CD4-positive, alpha-beta T cell treated with Interleukin-2 at 100 ng/mL for 4 hours (primary cell): ENCODE results near the gene IFI35.
"Not testable (repeated sequence)": the region's sequence is repeated elsewhere in the genome, so short reads cannot be mapped to it uniquely, and the experiment has no call there.

ENCODE experiments used
- DNase-seq: peaks from one replicate; pipeline ENCODE4 v3.0.0-alpha.2; 2020; ENCODE audit warnings: low spot score

The IFI35 gene

DNA sequence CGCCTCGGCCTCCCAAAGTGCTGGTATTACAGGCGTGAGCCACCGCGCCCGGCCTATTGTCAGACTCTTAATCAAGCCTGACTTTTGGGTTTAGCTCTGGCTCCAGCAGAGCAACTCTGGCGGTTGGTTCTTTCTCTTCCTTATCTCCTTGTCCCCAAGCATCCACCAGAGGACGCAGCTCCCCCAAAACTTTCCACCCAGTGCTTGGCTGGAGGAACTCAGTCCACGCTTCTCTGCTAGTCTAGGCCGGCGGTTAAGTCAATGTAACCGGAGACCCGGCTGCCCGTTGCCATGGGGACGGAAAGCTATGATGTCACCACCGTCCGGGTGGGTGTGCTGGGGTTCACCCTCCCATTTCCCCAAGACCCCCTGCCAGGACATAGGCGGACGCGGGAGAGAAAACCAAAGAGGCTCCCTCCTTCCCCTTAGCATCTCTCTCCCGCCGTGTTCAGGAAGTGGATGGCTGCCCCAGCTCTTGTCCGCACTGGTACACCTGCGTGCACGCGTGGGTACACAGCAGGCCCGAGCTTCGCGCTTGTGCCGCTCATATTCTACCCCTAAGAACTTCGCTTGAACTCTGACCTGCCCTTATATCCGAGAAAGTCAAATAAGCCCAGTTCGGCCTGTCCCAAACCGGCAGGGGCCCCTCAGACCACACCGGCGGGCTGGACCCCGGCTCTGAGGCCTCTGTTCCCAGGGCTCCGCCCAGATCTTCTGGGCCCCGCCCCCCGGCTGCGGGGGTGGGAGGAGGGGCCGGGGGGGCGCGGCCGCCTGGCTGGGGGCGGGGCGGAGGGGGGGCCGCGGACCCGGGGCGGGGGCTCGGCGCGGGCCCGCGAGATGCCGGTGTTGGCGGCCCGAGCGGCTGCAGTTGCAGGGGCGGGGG lies 18.1 kb downstream of the IFI35 start, which contains the start of gene RND2:
Gene RND2, plus strand, starts transcription at position 825 of the 883 bp plus-strand sequence. CDS start 117 bp downstream, outside the sequence.
- DNase-seq: peak; percentile 86

GRCh38 chr17:43025290-43025657 lies 18.7 kb downstream of the IFI35 start:
- no peak for DNase-seq

DNA sequence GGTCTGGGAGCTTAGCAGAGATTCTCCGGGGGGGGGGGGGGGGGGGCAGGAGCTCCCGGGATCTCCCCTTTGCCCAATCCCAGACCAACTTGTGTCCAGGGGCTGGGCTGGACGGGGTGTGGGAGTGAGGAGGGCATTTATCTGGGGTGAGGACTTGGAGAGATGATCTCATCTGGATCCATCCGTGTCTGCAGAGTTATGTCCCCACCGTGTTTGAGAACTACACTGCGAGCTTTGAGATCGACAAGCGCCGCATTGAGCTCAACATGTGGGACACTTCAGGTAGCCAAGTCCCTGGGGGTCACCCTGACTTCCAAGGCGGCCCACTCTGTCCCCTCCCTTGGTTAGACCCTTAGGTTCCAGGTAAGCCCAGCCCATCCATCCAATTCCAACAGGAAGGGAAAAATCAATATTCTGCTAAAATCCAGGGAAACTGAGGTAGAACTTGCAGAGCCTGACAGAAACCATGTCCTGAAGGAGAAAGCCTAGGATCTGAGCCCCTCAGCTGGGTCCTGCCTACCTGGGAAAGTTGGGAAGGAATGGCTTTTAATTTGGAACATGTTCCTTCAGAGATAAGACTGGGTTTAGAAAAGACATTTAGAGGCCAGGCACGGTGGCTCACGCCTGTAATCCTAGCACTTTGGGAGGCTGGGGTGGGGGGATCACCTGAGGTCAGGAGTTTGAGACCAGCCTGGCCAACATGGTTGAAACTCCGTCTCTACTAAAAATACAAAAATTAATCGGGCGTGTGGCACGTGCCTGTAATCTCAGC lies 19.4 kb downstream of the IFI35 start:
- no peak for DNase-seq

DNA sequence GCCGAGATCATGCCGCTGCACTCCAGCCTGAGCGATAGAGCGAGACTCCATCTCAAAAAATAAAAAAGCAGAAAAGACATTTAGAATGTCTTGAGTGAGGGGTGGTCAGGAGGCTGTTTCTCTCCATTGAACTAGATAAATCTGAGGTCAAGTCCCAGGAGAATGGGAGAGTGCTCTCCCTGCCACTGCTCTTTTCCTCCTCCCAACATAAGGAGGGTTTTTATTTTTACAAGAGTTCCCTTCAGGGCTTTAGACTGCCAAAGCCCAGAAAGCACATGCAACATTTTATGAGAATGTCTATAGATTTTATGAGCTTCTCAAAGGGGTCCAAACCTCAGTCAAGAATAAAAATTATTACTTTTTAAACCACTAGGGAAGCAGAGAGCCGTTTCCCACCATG lies 20.0 kb downstream of the IFI35 start:
- DNase-seq: no peak

DNA sequence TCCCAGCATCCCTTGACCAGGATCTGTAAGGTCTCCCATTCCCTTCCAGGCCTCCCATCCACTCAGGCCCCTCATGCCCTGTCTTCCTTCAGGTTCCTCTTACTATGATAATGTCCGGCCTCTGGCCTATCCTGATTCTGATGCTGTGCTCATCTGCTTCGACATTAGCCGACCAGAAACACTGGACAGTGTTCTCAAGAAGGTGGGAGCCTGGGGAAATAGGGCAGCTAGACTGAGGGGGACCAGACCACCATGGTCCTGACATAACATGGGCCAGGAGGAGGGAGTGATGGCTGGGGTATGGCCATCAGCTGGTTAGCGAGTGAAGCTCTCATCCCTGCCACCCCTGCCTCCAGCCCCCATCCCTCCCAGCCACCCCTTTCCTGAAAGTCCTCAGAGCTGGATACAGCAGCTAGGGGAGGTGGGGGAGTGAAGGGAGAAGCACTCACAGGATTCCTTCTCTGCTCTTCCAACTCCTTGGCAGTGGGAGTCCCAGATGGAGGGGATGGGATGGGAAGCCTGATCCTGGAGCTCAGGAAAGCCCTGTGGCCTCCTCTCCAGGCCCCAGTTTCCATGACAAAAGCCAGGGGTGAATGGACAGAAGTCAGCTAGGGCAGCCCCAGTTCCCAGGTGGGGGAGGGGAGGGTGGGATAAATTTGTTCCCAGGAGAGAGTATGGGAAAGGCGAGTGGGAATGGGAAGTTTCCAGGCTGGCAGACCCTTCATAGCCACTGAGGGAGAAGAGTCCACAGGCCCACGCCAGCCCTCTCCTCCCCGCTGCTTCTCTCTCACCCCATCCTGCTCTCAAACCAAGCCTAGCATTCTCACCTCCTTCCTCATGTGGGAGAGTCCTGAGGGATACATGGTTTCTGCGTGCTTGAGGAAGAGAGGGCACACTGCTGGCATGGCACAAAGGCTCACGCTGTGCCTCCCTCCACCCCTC lies 20.8 kb downstream of the IFI35 start:
- no peak for DNase-seq

GRCh38 chr17:43028221-43028861 lies 21.8 kb downstream of the IFI35 start:
- DNase-seq: no peak

- no peak for DNase-seq
These were observed 23.7 kb downstream of the IFI35 start for GRCh38 chr17:43030137-43030767.

DNA sequence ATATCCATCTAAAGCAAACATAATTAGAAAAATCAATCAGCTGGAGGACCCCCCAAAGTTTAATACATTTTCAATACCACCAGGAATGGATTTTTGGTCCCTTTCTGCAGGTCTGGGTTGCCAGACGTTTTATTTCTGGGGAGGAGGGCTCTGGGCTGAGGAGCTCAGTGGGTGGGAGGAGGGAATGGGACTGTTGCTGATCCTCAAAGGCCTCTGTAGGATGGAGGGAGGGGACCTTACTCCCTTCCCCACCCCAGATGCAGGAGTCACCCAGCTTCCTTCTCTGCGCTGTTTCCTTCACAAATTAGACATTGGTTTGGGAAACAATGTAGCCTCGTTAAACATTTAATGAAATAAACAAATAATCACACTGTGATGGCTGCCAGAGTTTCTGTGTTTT lies 25.1 kb downstream of the IFI35 start:
- DNase-seq: no peak

GRCh38 chr17:43033948-43034881 lies 27.6 kb downstream of the IFI35 start:
- no peak for DNase-seq

GRCh38 chr17:43034894-43035293 lies 28.3 kb downstream of the IFI35 start:
- DNase-seq: no peak

- DNase-seq: no peak
These were observed 33.1 kb downstream of the IFI35 start for GRCh38 chr17:43039646-43040045.

- DNase-seq: no peak
These were observed 34.1 kb downstream of the IFI35 start for GRCh38 chr17:43040655-43041054.

DNA sequence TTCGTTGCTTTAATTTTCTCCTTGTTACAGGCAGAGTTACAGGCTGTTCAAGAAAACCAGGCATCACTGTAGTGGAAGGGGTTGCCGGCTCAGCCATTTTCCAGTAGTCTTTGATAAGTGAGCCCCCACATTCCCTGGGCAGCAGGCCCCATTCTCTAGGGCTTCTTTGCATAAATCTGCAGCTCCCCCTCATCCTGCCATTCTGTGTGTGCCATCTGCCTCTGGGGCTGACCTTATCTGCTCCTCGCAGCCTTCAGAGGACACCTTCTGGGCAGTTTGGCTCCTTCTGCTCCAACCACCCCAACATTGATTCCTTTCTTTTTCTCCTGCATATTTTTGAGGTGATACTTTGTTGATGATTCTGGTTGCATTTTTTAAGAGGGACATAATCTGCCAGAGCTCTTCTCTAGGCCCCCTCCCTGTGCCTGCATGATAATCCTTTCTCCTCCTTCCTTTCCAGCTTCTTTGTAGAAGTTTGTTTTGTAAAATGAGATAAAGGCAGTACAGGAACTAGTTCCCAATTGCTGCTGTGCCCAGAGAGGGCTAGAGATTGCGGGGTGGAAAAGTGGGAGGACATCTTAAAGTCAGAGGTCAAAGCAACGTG lies 35.5 kb downstream of the IFI35 start:
- DNase-seq: no peak

DNA sequence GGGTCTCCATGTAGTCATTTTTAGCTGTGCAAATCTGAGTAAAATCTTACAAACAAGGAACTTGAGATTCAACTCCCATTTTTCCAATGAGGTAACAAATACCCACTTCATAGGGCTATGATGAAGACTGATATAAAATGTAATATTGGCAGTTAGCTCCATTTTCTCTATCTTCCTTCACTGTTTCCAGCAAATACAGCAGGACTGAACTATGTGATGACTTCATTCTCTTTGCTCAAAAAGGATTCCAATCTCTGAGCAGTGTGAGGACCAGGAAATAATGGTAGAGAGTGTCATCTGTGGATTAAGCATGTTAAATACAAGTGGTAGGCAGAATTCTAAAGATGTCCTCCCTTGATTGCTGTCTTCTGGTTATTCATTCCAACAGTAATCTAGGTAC lies 36.7 kb downstream of the IFI35 start:
- DNase-seq: no peak

DNA sequence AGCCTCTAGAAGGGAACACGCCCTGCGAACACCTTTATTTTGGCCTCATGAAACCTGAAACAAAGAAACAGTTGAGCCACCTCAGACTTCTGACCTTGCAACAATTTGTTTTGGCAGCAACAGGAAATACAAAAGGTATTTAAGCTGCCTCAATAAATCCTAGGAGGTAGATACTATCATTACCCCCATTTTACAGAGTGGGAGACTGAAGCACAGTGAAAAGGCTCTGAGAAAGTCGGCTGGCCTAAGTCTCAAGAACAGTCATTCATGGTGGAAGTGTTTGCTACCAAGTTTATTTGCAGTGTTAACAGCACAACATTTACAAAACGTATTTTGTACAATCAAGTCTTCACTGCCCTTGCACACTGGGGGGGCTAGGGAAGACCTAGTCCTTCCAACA lies 37.4 kb downstream of the IFI35 start:
- no peak for DNase-seq

- no peak for DNase-seq
These were observed 45.4 kb downstream of the IFI35 start for GRCh38 chr17:43051969-43052368.

DNA sequence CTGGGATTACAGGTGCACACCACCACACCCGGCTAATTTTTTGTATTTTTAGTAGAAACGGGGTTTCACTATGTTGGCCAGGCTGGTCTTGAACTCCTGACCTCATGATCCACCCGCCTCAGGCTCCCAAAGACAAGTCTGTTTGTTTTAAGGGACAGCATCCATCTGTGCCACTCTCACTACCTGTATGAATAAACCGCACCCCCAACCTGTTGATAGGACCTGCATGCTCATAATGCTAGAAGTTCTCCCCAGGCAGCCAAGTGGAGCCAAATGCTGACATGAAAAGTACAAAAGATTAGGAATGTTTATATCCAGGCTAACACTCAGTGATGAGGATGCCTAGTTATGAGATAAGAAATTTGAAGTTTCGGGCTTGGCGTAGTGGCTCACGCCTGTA lies 46.4 kb downstream of the IFI35 start:
- DNase-seq: not testable (repeated sequence)

GRCh38 chr17:43056051-43056450 lies 49.5 kb downstream of the IFI35 start:
- no peak for DNase-seq

DNA sequence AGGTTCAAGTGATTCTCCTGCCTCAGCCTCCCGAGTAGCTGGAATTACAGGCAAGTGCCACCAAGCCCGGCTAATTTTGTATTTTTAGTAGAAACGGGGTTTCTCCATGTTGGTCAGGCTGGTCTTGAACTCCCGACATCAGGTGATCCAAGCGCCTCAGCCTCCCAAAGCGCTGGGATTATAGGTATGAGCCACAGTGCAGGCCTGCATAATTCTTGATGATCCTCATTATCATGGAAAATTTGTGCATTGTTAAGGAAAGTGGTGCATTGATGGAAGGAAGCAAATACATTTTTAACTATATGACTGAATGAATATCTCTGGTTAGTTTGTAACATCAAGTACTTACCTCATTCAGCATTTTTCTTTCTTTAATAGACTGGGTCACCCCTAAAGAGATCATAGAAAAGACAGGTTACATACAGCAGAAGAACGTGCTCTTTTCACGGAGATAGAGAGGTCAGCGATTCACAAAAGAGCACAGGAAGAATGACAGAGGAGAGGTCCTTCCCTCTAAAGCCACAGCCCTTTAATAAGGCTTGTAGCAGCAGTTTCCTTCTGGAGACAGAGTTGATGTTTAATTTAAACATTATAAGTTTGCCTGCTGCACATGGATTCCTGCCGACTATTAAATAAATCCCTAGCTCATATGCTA lies 56.5 kb downstream of the IFI35 start:
- DNase-seq: no peak
